ENCODE results near the gene CARMIL1.

CARMIL1 gene

GRCh38 chr6:25635886-25636317 is 356.7 kb downstream of the CARMIL1 start:
- DNase-seq (ENCODE audit: low read depth), result no peak
- H3K4me3 ChIP-seq (ENCODE audit: low read depth, low read length), result no peak overlapping the region
- TF ChIP-seq, protein P1, sequence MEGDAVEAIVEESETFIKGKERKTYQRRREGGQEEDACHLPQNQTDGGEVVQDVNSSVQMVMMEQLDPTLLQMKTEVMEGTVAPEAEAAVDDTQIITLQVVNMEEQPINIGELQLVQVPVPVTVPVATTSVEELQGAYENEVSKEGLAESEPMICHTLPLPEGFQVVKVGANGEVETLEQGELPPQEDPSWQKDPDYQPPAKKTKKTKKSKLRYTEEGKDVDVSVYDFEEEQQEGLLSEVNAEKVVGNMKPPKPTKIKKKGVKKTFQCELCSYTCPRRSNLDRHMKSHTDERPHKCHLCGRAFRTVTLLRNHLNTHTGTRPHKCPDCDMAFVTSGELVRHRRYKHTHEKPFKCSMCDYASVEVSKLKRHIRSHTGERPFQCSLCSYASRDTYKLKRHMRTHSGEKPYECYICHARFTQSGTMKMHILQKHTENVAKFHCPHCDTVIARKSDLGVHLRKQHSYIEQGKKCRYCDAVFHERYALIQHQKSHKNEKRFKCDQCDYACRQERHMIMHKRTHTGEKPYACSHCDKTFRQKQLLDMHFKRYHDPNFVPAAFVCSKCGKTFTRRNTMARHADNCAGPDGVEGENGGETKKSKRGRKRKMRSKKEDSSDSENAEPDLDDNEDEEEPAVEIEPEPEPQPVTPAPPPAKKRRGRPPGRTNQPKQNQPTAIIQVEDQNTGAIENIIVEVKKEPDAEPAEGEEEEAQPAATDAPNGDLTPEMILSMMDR (conservative IDR thresholded peaks at IDR 0.05; ENCODE audit: low read depth, low read length), result no peak

- H3K4me3 ChIP-seq (ENCODE audit: low read depth, low read length), result no peak overlapping the region
- TF ChIP-seq, protein P1 (conservative IDR thresholded peaks at IDR 0.05; ENCODE audit: low read depth, low read length), result no peak
- no peak for DNase-seq (ENCODE audit: low read depth)
Measured at GRCh38 chr6:25637211-25637610, 358.0 kb downstream of the CARMIL1 start.

DNA sequence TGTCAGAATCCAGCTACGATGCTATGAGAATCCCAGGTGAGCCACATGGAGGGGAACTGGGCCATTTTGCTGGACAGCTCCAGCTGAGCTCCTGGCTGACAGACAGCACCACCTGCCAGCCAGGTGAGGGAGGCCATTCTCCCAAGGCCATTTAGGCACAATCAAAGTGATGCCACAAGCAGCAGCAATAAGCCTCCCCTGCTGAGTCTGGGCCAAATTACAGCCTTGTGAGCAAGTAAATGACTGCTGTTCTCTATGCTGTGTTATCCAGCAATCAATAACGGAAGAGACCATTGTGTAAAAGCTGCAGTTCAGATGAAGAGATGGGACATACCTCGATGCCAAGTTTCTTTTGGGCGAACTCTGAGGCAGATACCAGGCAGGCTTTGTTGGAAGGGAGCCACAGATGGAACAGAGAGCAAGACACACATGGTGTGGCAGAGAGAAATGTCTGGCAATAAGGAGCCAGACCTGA is 358.8 kb downstream of the CARMIL1 start:
- H3K4me3 ChIP-seq (ENCODE audit: low read depth, low read length), result no peak overlapping the region
- DNase-seq (ENCODE audit: low read depth), result no peak
- TF ChIP-seq, protein P1 (conservative IDR thresholded peaks at IDR 0.05; ENCODE audit: low read depth, low read length), result no peak

GRCh38 chr6:25639653-25640052 is 360.5 kb downstream of the CARMIL1 start:
- no peak for DNase-seq (ENCODE audit: low read depth)

GRCh38 chr6:25640446-25640845 is 361.3 kb downstream of the CARMIL1 start:
- no peak for DNase-seq (ENCODE audit: low read depth)
- TF ChIP-seq, protein P1 (conservative IDR thresholded peaks at IDR 0.05; ENCODE audit: low read depth, low read length), result no peak
- no peak overlapping the region for H3K4me3 ChIP-seq (ENCODE audit: low read depth, low read length)

More at GRCh38 chr6:25639653-25640052, 360.5 kb downstream of the CARMIL1 start:
- TF ChIP-seq, protein P1 (conservative IDR thresholded peaks at IDR 0.05; ENCODE audit: low read depth, low read length), result no peak
- no peak overlapping the region for H3K4me3 ChIP-seq (ENCODE audit: low read depth, low read length)

DNA sequence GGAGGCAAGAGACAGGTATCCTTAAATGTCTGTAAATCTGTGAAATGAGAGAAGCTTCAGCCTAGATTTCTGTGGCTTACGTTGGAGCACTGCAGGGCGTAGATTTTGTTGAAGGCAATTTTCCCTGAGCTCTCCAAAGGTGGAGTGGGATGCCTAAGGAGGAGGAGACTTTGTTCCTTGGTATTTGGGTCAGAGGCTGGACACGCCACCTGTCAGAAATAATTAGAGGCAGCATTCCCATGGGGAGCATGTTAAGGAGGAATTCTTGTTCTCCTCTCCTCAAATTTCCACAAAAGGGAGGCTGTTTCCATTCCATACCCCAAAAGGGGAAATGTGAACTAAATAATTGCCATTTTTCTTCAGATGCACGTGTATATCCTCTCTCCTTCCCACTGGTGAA is 361.7 kb downstream of the CARMIL1 start:
- TF ChIP-seq, protein P1 (conservative IDR thresholded peaks at IDR 0.05; ENCODE audit: low read depth, low read length), result no peak
- no peak for DNase-seq (ENCODE audit: low read depth)
- H3K4me3 ChIP-seq (ENCODE audit: low read depth, low read length), result no peak overlapping the region

DNA sequence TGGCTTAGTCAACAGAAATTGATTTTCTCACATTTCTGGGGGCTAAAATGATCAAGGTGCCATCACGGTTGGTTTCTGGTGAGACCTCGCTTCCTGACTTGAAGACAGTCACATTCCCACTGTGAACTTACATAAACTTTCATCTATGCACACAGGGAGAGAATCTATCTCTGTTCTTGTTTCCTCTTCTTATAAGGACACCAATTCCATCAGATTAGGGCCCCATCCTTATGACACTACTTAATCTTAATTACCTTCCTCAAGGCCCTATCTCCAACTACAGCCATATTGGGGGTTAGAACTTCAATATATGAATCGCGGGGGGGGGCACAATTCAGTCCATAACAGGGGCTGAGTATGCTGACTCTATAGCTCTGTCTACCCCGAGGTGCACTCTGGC is 362.2 kb downstream of the CARMIL1 start:
- DNase-seq (ENCODE audit: low read depth), result no peak
- H3K4me3 ChIP-seq (ENCODE audit: low read depth, low read length), result no peak overlapping the region

More for the DNA sequence above, 362.2 kb downstream of the CARMIL1 start:
- TF ChIP-seq, protein P1 (conservative IDR thresholded peaks at IDR 0.05; ENCODE audit: low read depth, low read length), result no peak

Data from choroid plexus epithelial cell (primary cell).